Epidermal melanocyte (primary cell): ENCODE measurements around the gene ITGB4.
"Not testable (repeated sequence)": the region's sequence is repeated elsewhere in the genome, so short reads cannot be mapped to it uniquely, and the experiment has no call there.

Experiments
- DNase-seq: peaks from one replicate; pipeline ENCODE4 v3.0.0; 2011; ENCODE audit warnings: low spot score; ENCODE audit not compliant: insufficient read length

The ITGB4 gene

GRCh38 chr17:75769536-75769935, 48.3 kb downstream of the ITGB4 start:
- no peak for DNase-seq

- DNase-seq = no peak
Measured at GRCh38 chr17:75771334-75772281, 50.3 kb downstream of the ITGB4 start.

- DNase-seq = no peak
Measured at GRCh38 chr17:75773121-75773807, 52.0 kb downstream of the ITGB4 start.

GRCh38 chr17:75773808-75774470, 52.7 kb downstream of the ITGB4 start:
- no peak for DNase-seq

GRCh38 chr17:75774471-75774990, 53.3 kb downstream of the ITGB4 start:
- no peak for DNase-seq

- DNase-seq = no peak
Measured at GRCh38 chr17:75774991-75775668, 53.9 kb downstream of the ITGB4 start.

- no peak for DNase-seq
Measured at GRCh38 chr17:75776386-75777295, 55.4 kb downstream of the ITGB4 start.

- no peak for DNase-seq
Measured at GRCh38 chr17:75777296-75777922, 56.1 kb downstream of the ITGB4 start.

- DNase-seq = not testable (repeated sequence)
Measured at GRCh38 chr17:75778066-75778860, 57.0 kb downstream of the ITGB4 start.

- no peak for DNase-seq
Measured at GRCh38 chr17:75778861-75779249, 57.6 kb downstream of the ITGB4 start.

GRCh38 chr17:75779250-75779986, 58.2 kb downstream of the ITGB4 start:
- peak; percentile 98 for DNase-seq

GRCh38 chr17:75779987-75780889, 59.0 kb downstream of the ITGB4 start:
- no peak for DNase-seq

- DNase-seq = no peak
Measured at GRCh38 chr17:75783069-75783783, 62.0 kb downstream of the ITGB4 start.

GRCh38 chr17:75783803-75784472, 62.7 kb downstream of the ITGB4 start:
- no peak for DNase-seq

GRCh38 chr17:75784473-75785015, 63.3 kb downstream of the ITGB4 start, which contains the start of gene UNK:
TSS of gene UNK (plus strand) at chr17:75784806. CDS start at chr17:75784881, 75 bp downstream.
- DNase-seq = peak; percentile 93
